NB4 (cell line): ENCODE data around the gene HELZ.
A peak's percentile ranks its signal among the peaks of the same experiment; 100 is the strongest.

Source experiments
- DNase-seq: peaks from one replicate; pipeline ENCODE4 v3.0.0; 2010; ENCODE audit warnings: low read depth
- H3K4me3 ChIP-seq: one replicate; pipeline ENCODE4 v1.5.1; 2011; ENCODE audit warnings: mild to moderate bottlenecking, low read depth, low read length, moderate library complexity
- MYC ChIP-seq: IDR thresholded peaks from 2 replicates; pipeline ENCODE4 v1.6.1; 2011; ENCODE audit warnings: low read depth, low read length
- POLR2A ChIP-seq: IDR thresholded peaks from 2 replicates; pipeline ENCODE4 v1.6.1; 2011; ENCODE audit warnings: mild to moderate bottlenecking; ENCODE audit not compliant: insufficient read length; ENCODE audit errors: extremely low read depth
- TF ChIP-seq, protein P1 (sequence below): IDR thresholded peaks from one replicate; pipeline ENCODE4 v1.5.1; 2012; ENCODE audit warnings: low read depth, low read length
- TF ChIP-seq, protein P2 (sequence below): IDR thresholded peaks from 2 replicates; pipeline ENCODE4 v1.6.1; 2011; ENCODE audit warnings: low read depth, low read length

HELZ gene, protein sequence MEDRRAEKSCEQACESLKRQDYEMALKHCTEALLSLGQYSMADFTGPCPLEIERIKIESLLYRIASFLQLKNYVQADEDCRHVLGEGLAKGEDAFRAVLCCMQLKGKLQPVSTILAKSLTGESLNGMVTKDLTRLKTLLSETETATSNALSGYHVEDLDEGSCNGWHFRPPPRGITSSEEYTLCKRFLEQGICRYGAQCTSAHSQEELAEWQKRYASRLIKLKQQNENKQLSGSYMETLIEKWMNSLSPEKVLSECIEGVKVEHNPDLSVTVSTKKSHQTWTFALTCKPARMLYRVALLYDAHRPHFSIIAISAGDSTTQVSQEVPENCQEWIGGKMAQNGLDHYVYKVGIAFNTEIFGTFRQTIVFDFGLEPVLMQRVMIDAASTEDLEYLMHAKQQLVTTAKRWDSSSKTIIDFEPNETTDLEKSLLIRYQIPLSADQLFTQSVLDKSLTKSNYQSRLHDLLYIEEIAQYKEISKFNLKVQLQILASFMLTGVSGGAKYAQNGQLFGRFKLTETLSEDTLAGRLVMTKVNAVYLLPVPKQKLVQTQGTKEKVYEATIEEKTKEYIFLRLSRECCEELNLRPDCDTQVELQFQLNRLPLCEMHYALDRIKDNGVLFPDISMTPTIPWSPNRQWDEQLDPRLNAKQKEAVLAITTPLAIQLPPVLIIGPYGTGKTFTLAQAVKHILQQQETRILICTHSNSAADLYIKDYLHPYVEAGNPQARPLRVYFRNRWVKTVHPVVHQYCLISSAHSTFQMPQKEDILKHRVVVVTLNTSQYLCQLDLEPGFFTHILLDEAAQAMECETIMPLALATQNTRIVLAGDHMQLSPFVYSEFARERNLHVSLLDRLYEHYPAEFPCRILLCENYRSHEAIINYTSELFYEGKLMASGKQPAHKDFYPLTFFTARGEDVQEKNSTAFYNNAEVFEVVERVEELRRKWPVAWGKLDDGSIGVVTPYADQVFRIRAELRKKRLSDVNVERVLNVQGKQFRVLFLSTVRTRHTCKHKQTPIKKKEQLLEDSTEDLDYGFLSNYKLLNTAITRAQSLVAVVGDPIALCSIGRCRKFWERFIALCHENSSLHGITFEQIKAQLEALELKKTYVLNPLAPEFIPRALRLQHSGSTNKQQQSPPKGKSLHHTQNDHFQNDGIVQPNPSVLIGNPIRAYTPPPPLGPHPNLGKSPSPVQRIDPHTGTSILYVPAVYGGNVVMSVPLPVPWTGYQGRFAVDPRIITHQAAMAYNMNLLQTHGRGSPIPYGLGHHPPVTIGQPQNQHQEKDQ (N-terminal part only)

DNA sequence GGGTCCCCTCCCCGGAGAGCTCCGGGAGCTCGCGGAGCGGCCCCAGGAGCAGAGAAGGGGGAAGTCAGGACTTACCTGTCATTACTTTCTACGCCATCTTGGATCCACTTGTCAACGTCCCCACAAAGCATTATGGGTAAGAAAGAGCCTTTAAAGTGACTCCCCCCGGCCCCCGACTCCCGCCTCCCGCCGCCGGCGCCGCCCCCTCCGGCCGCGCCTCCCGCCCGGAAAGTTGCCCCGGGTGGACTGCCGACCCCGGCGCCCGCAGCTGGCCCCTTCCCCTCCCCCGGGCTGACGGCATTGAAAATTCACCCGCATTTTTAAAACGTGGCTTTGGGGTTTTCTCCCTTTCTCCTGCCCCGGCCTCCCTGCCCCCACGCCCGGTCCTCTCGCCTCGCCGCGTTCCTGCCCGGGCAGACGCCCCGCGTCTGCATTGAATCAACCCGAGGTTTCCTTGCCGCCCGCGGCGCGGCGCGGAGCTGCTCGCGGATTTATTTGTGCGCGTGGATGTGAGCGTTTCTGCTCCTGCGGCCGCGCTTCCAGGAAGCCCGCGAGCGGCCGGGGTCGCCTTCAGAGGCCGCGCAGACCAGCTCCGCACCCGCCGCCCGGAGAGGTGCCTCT lies at the start of gene HELZ:
TSS of gene HELZ (minus strand) at position 124 of the 621 bp plus-strand sequence. CDS start 26,392 bp downstream, outside the sequence.
- DNase-seq: peak; percentile 88
- peak within 1 kb of the TSS; percentile 92 for H3K4me3 ChIP-seq
- TF ChIP-seq POLR2A: peak; percentile 55
- TF ChIP-seq, protein P1, sequence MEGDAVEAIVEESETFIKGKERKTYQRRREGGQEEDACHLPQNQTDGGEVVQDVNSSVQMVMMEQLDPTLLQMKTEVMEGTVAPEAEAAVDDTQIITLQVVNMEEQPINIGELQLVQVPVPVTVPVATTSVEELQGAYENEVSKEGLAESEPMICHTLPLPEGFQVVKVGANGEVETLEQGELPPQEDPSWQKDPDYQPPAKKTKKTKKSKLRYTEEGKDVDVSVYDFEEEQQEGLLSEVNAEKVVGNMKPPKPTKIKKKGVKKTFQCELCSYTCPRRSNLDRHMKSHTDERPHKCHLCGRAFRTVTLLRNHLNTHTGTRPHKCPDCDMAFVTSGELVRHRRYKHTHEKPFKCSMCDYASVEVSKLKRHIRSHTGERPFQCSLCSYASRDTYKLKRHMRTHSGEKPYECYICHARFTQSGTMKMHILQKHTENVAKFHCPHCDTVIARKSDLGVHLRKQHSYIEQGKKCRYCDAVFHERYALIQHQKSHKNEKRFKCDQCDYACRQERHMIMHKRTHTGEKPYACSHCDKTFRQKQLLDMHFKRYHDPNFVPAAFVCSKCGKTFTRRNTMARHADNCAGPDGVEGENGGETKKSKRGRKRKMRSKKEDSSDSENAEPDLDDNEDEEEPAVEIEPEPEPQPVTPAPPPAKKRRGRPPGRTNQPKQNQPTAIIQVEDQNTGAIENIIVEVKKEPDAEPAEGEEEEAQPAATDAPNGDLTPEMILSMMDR: no peak

DNA sequence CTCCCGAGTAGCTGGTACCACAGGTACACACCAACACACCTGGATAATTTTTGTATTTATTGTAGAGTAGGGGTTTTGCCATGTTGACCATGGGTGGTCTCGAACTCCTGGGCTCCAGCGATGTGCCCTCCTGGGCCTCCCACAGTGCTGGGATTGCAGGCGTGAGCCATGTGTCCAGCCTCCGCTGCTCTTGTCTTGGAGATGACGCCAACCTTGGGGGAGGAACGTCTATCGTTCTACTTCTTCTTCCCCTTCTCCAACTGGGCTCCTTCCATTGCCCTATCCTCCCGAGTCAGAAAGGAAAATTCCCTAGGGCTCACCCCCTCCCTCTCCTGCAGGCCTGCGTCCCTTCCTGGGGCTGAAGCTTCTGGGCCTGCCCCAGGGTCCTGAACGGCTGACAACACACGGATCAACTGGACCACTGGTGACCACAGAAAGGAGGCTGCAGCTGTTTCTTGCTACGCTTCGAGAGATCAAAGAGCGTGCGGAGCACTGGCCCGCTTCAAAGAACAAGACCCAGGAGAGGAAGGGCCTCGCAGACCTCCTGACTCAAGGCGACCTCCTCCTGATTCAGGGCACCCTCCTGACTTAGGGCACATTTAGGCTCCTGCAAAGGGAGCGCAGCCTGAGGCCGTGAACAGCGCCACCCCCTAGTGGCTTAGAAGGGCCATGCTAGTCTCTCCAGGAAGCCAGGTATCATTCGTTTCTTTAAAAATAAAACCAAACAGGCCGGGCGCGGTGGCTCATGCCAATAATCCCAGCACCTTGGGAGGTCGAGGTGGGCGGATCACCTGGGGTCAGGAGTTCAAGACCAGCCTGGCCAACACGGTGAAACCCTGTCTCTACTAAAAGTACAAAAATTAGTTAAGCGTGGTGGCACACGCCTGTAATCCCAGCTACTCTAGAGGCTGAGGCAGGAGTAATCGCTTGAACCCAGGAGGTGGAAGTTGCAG lies 48.5 kb upstream of the HELZ start:
- DNase-seq: peak; percentile 84
- H3K4me3 ChIP-seq: no peak overlapping the region
- TF ChIP-seq, protein P2, sequence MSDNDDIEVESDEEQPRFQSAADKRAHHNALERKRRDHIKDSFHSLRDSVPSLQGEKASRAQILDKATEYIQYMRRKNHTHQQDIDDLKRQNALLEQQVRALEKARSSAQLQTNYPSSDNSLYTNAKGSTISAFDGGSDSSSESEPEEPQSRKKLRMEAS: no peak
- TF ChIP-seq, protein P1: peak; percentile 88

DNA sequence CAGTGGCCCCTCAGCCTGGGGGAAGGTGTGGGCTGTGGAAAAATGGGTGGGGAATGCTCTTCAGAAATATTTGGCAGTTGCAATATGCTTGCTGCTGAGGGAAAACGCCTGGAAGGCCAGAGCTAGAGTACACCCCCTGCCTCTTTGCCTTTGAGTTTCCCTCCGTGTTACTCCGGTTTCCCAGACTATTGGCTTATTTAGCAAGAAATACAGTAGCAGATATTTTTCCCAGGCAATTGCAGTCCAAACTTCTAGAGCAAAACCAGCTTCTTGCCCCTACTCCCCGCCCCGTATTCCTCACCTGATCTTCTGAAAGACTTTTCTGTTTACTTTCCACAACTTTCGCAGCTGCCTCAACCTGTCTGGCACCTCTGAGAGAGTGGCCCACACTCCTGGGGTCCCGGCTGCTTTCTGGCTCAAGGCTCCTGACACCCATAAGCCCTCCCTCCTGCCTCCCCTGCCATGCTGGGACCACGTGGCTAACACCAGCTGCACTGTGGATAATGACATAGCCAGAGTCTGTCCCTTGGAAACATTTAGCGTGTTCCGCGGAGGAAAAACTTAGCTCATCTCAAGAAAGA lies 45.8 kb upstream of the HELZ start:
- H3K4me3 ChIP-seq: no peak overlapping the region
- TF ChIP-seq, protein P2: no peak
- TF ChIP-seq MYC (no peak), POLR2A (no peak)
- TF ChIP-seq, protein P1: no peak
- DNase-seq: no peak

DNA sequence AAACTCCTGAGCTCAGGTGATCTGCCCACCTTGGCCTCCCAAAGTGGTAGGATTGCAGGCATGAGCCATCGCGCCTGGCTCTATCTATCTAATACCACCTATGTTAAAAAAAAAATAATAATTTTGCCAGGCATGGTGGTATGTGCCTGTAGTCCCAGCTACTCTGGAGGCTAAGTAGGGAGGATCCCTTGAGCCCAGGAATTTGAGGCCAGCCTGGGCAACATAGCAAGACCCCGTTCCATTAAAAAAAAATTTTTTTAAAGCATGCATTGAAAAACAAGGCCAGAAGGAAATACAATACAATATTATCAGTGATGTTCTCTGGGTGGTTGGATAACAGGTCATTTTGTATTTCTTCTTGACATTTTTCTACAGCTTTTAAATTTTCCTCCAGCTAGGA lies 45.2 kb upstream of the HELZ start:
- no peak for TF ChIP-seq MYC
- TF ChIP-seq, protein P1: no peak
- TF ChIP-seq, protein P2: no peak
- TF ChIP-seq POLR2A: no peak
- no peak overlapping the region for H3K4me3 ChIP-seq
- no peak for DNase-seq
